IMR-90 (cell line): Measurements from ENCODE around the gene MYPN. TPM values are rescaled to one million over a fixed set of nuclear protein-coding genes. Genes with fewer than 3 reads are reported as not detected.
A peak's percentile ranks its signal among the peaks of the same experiment; 100 is the strongest.

Source experiments
- ATAC-seq: fragments of 200-7000 bp; cut with Tn5 transposase; 2 replicates; pipeline ENCODE4 v1.9.1; 2020; ENCODE audit warnings: low read depth, mild to moderate bottlenecking, moderate library complexity
- BruUV-seq: library from RNA; stranded (reverse); fragments of 400-500 nt; replicated peaks from 2 replicates; lab custom pipeline; 2021; lab: Mats Ljungman, UMichigan
- CTCF ChIA-PET: fragments of 300-600 bp; formaldehyde crosslinking; extraction: SDS; loops from one replicate; lab custom pipeline; 2021; ENCODE audit warnings: antibody characterized with exemption; lab: Yijun Ruan, JAX
- POLR2A ChIA-PET: fragments of 300-600 bp; sonication (Branson Sonifier 250); formaldehyde crosslinking; loops from one replicate; lab custom pipeline; 2022; ENCODE audit warnings: antibody characterized with exemption; ENCODE audit not compliant: unreplicated experiment; lab: Charles Lee
- DNase-seq: peaks from one replicate; pipeline ENCODE4 v3.0.0; 2013
- H2AFZ ChIP-seq: replicated peaks from 2 replicates; pipeline ENCODE3; 2013; ENCODE audit warnings: low read length, mild to moderate bottlenecking; ENCODE audit not compliant: poor library complexity
- H2AK5ac ChIP-seq: 2 replicates; pipeline ENCODE4 v1.6.1; 2013; ENCODE audit warnings: low read depth, low read length, inconsistent platforms
- H2AK9ac ChIP-seq: replicated peaks from 2 replicates; pipeline ENCODE3; 2013; ENCODE audit warnings: mild to moderate bottlenecking, low read depth, low read length, moderate library complexity; ENCODE audit not compliant: poor library complexity
- H2BK120ac ChIP-seq: 2 replicates; pipeline ENCODE4 v1.6.1; 2013; ENCODE audit warnings: low read depth, low read length, inconsistent platforms
- H2BK15ac ChIP-seq: 3 replicates; pipeline ENCODE4 v1.6.1; 2013; ENCODE audit warnings: low read depth, low read length, inconsistent platforms
- H2BK20ac ChIP-seq: 2 replicates; pipeline ENCODE4 v1.6.1; 2013; ENCODE audit warnings: low read depth, mild to moderate bottlenecking, inconsistent platforms, low read length, moderate library complexity
- H2BK5ac ChIP-seq: 2 replicates; pipeline ENCODE4 v1.6.1; 2013; ENCODE audit warnings: mild to moderate bottlenecking, low read depth, low read length, inconsistent platforms; ENCODE audit not compliant: poor library complexity, severe bottlenecking
- H3K14ac ChIP-seq: replicated peaks from 2 replicates; pipeline ENCODE4 v1.6.1; 2013; ENCODE audit warnings: low read depth, low read length, inconsistent platforms
- H3K18ac ChIP-seq: 2 replicates; pipeline ENCODE4 v1.6.1; 2013; ENCODE audit warnings: low read depth, low read length, control low read depth
- H3K23ac ChIP-seq: 2 replicates; pipeline ENCODE4 v1.6.1; 2013; ENCODE audit warnings: low read depth, low read length, inconsistent platforms
- H3K27ac ChIP-seq: 2 replicates; pipeline ENCODE4 v1.5.1; 2013; ENCODE audit warnings: mild to moderate bottlenecking, control low read depth, low read length; ENCODE audit not compliant: insufficient read depth
- H3K27me3 ChIP-seq: 2 replicates; pipeline ENCODE4 v1.6.1; 2013; ENCODE audit warnings: low read length; ENCODE audit not compliant: control insufficient read depth, insufficient read depth
- H3K36me3 ChIP-seq: 2 replicates; pipeline ENCODE4 v1.6.1; 2013; ENCODE audit warnings: low read length, mixed read lengths; ENCODE audit not compliant: control insufficient read depth, insufficient read depth
- H3K4ac ChIP-seq: 2 replicates; pipeline ENCODE4 v1.6.1; 2013; ENCODE audit warnings: low read depth, low read length, inconsistent platforms
- H3K4me1 ChIP-seq: 2 replicates; pipeline ENCODE4 v1.6.1; 2013; ENCODE audit warnings: low read length, mixed read lengths; ENCODE audit not compliant: control insufficient read depth, insufficient read depth
- H3K4me2 ChIP-seq: 2 replicates; pipeline ENCODE4 v1.6.1; 2013; ENCODE audit warnings: low read depth, mild to moderate bottlenecking, control low read depth, low read length, moderate library complexity
- H3K4me3 ChIP-seq: 2 replicates; pipeline ENCODE4 v1.5.1; 2013; ENCODE audit warnings: low read depth, mild to moderate bottlenecking, control low read depth, low read length, moderate library complexity; ENCODE audit not compliant: insufficient read depth
- H3K56ac ChIP-seq: 2 replicates; pipeline ENCODE4 v1.6.1; 2013; ENCODE audit warnings: low read length, inconsistent platforms; ENCODE audit not compliant: insufficient read depth; ENCODE audit errors: extremely low read depth
- H3K79me1 ChIP-seq, 2 experiments: 2 replicates each; pipeline ENCODE4 v1.6.1; 2013; ENCODE audit warnings: low read length in 2 of 2, inconsistent platforms in 1 of 2, low read depth in 1 of 2
- H3K9ac ChIP-seq: 2 replicates; pipeline ENCODE4 v1.6.1; 2013; ENCODE audit warnings: low read depth, low read length, control low read depth
- H3K9me1 ChIP-seq: 2 replicates; pipeline ENCODE4 v1.6.1; 2013; ENCODE audit warnings: low read length, inconsistent platforms; ENCODE audit not compliant: insufficient read depth
- H3K9me3 ChIP-seq: 2 replicates; pipeline ENCODE4 v1.6.1; 2013; ENCODE audit warnings: low read length; ENCODE audit not compliant: control insufficient read depth, insufficient read depth
- H4K20me1 ChIP-seq: 2 replicates; pipeline ENCODE4 v1.6.1; 2013; ENCODE audit warnings: low read length, inconsistent platforms; ENCODE audit not compliant: insufficient read depth
- H4K5ac ChIP-seq: 2 replicates; pipeline ENCODE4 v1.6.1; 2013; ENCODE audit warnings: mild to moderate bottlenecking, low read depth, low read length, control low read depth
- H4K8ac ChIP-seq, 2 experiments: 2 replicates each; pipeline ENCODE4 v1.6.1; 2013; ENCODE audit warnings: low read depth in 2 of 2, low read length in 2 of 2, control low read depth in 1 of 2, inconsistent platforms in 1 of 2
- H4K91ac ChIP-seq: 2 replicates; pipeline ENCODE4 v1.6.1; 2013; ENCODE audit warnings: low read depth, low read length, inconsistent platforms; ENCODE audit not compliant: insufficient read depth
- CEBPB ChIP-seq: IDR thresholded peaks from 2 replicates; pipeline ENCODE4 v1.6.1; 2012; ENCODE audit warnings: low read depth, low read length, improper control_type of control experiment
- MAFK ChIP-seq: IDR thresholded peaks from 2 replicates; pipeline ENCODE4 v1.6.1; 2012; ENCODE audit warnings: low read depth, low read length, improper control_type of control experiment
- MAZ ChIP-seq: IDR thresholded peaks from 2 replicates; pipeline ENCODE4 v1.6.1; 2012; ENCODE audit warnings: low read depth, mild to moderate bottlenecking, low read length, improper control_type of control experiment, moderate library complexity, borderline replicate concordance
- NFE2L2 ChIP-seq: fragments of 150-350 bp; IDR thresholded peaks from 2 replicates; pipeline ENCODE4 v1.6.1; 2016; ENCODE audit warnings: low read depth, mild to moderate bottlenecking, low read length
- RAD21 ChIP-seq: IDR thresholded peaks from 2 replicates; pipeline ENCODE4 v1.6.1; 2012; ENCODE audit warnings: low read length, improper control_type of control experiment
- RCOR1 ChIP-seq: IDR thresholded peaks from 2 replicates; pipeline ENCODE4 v1.6.1; 2012; ENCODE audit warnings: mild to moderate bottlenecking, low read length, improper control_type of control experiment; ENCODE audit not compliant: insufficient replicate concordance
- RFX5 ChIP-seq: IDR thresholded peaks from 2 replicates; pipeline ENCODE4 v1.8.0; 2012; ENCODE audit warnings: low read depth, mild to moderate bottlenecking, low read length, moderate library complexity
- SMC3 ChIP-seq: fragments of 150-350 bp; IDR thresholded peaks from 2 replicates; pipeline ENCODE4 v1.6.1; 2016; ENCODE audit warnings: low read depth, mild to moderate bottlenecking, antibody characterized with exemption, low read length, moderate library complexity
- WGBS, 2 experiments: methylation state at CpG; one replicate each; pipeline versions ENCODE4 v1.1.5 to v1.1.7; 2013; ENCODE audit warnings: missing lambda C conversion rate in 2 of 2; ENCODE audit not compliant: insufficient read length in 1 of 2; ENCODE audit errors: extremely low coverage in 2 of 2; 5-methylcytosine and 5-hydroxymethylcytosine counted together
- dilution Hi-C: fragments of 300-500 bp; cut with HindIII; formaldehyde crosslinking; loops from one replicate; pipeline ENCODE4 v1.14.3; 2018; ENCODE audit warnings: low sequenced_read_pairs; ENCODE audit not compliant: unreplicated experiment
- in situ Hi-C: fragments of 300-500 bp; cut with MboI; formaldehyde crosslinking; loops from 3 replicates; pipeline ENCODE4 v1.14.3; 2019; ENCODE audit warnings: low sequenced_read_pairs, inconsistent platforms, mixed read lengths
- intact Hi-C: fragments of 100-400 bp; cut with micrococcal nuclease; formaldehyde crosslinking; loops from 2 replicates; pipeline ENCODE4 v1.10.0; 2022
- polyA plus RNA-seq, 3 experiments: library from polyadenylated mRNA; depleted of rRNA; stranded (reverse); fragments of >200 nt; gene quantifications; 2 replicates each; pipeline ENCODE4 v1.2.3, GENCODE V29; 2012; ENCODE audit warnings: low replicate concordance in 1 of 3
- total RNA-seq: library from RNA; depleted of rRNA; stranded (reverse); fragments of >200 nt; gene quantifications from 2 replicates; pipeline ENCODE4 v1.2.3, GENCODE V29; 2012

Gene MYPN
- total and polyA plus RNA-seq, 2 of the 4 experiments (the other 2 are of a cell fraction), result 7.8 to 13.1 TPM

DNA sequence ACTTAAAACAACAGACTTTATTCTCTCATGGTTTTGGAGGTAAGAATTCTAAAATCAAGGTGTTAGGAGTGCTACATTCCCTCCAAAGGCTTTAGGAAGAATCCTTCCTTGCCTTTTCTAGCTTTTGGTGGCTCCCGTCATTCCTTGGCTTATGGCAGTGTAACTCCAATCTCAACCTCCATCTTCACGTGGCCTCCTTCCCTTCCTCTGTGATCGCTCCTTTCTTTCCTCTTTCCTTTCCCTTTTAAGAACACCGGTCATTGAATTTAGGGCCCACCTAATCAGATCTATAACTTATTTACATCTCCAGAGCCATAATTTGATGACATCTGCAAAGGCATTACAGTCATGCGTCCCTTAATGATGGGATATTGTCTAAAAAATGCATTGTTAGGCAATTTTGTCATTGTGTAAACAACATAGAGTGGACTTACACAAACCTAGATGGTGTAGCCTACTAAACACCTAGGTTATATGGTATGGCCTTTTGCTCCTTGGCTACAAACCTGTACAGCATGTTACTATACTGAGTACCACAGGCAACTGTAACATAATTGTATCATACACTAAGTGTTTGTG, 28.3 kb upstream of the MYPN start:
- in situ Hi-C loops (loop anchor here (10.0 kb wide), 1 partner anchor 124 kb away; no protein-coding TSS in a partner anchor), dilution Hi-C loops (no loop called here)
- BruUV-seq, result no TSS peak

More for the DNA sequence above, 28.3 kb upstream of the MYPN start:
- Histone ChIP-seq H4K5ac (no peak overlapping the region), H3K27ac (no peak overlapping the region), H2AK5ac (no peak overlapping the region; the same call in 1 of the 2 replicates), H3K4me2 (no peak overlapping the region), H3K4ac (no peak overlapping the region), H3K9me3 (no peaks in the 10 kb centered on the region), H3K23ac (no peak overlapping the region), H4K20me1 (no peaks in the 10 kb centered on the region), H2BK120ac (no peak overlapping the region), H3K9me1 (no peaks in the 10 kb centered on the region), H4K91ac (no peak overlapping the region), H2BK20ac (peak overlapping the region; percentile 62), H4K8ac (peak overlapping the region in 1 of 2 experiments; percentile 46; a peak in 2 of 4 replicates), H3K79me1 (no peaks in the 10 kb centered on the region; a peak in 2 of 4 replicates), H3K9ac (no peak overlapping the region), H2AFZ (peak overlapping the region; percentile 53), H3K36me3 (no peaks in the 10 kb centered on the region), H3K14ac (0 out of 2 replicates have a peak overlapping the region, but pooled peaks have one; percentile 4), H2BK5ac (no peak overlapping the region), H3K18ac (no peak overlapping the region), H3K56ac (no peak overlapping the region), H3K4me1 (peaks cover 3% of the 10 kb centered on the region; the same call in 1 of the 2 replicates), H3K4me3 (no peak overlapping the region), H2AK9ac (no peak overlapping the region), H3K27me3 (no peaks in the 10 kb centered on the region), H2BK15ac (no peak overlapping the region)
- ATAC-seq, result no peak
- ChIA-PET POLR2A (no interaction called here), CTCF (no interaction called here)
- intact Hi-C loops, result no loop called here
- DNase-seq, result no peak
- TF ChIP-seq MAZ, result no peak
- TF ChIP-seq SMC3, result no peak
- no peak for TF ChIP-seq NFE2L2
- peak; percentile 35; the same call in 1 of the 2 replicates for TF ChIP-seq MAFK
- no peak for TF ChIP-seq RFX5
- no peak for TF ChIP-seq RCOR1
- TF ChIP-seq RAD21, result no peak
- no peak for TF ChIP-seq CEBPB
- 100% methylated on average over 1 of the region's 5 CpGs; no CpG with 5 or more reads in 1 of the 2 experiments for WGBS, 2 experiments
